Measurements from ENCODE around the gene MEGF6. TPM values are rescaled to one million over a fixed set of nuclear protein-coding genes. Genes with fewer than 3 reads are reported as not detected.
A peak's percentile ranks its signal among the peaks of the same experiment; 100 is the strongest.

The MEGF6 gene
- total and polyA plus RNA-seq, 9 of the 15 experiments (the other 6 are each of a cell fraction or from before 2014, with no cell fraction given): 0.03 to 1.7 (median 0.24) TPM; not detected in 3

DNA sequence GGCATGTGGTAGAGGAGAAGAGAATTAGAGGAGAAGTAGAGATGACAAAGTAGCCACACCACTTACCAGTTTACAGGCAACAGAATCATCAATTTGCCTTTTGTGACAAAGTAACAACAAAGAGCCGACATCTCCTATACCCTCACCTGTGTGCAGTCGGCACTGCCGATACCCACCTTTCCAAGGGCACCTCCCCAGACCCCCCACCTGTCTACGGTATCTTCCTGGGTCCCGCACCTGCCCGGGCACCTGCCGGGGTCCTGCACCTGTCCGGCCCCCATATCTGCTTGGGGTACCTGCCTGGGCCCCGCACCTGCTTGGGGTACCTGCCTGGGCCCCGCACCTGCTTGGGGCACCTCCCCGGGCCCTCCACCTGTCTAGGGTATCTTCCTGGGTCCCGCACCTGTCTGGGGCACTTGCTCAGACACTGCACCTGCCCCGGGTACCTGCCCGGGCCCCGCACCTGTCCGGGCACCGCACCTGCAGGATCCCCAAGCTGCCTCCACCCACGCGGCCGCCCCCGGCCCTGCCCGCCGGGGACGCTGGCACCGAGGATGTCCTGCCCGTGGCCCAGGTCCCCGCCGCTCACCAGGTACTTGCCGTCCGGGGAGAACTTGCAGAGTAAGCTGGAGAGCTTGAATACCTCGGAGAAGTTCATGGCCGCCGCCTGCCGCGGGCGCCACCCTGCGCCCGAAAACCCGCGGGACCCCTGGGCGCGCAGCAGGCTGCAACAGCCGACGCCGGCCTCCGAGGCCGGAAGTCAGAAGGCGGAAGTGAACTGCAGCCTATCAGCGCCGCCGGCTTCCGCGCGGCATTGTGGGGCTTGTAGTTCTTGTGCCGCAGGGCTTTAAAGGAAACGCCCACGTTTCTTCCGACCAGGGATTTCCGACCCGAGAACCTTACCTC is 38.3 kb upstream of the MEGF6 start, which contains the start of gene WRAP73 (continued):
- TF ChIP-seq MCM5 (IDR thresholded peaks at IDR 0.05; ENCODE audit: low read depth): no peak
- TF ChIP-seq RBM34 (IDR thresholded peaks at IDR 0.05; ENCODE audit: borderline replicate concordance, insufficient read depth, low read length): no peak
- TF ChIP-seq XRCC4 (IDR thresholded peaks at IDR 0.05; ENCODE audit: extremely low read depth, insufficient read depth, insufficient read length): no peak
- peak; percentile 77 for TF ChIP-seq TBP (optimal IDR thresholded peaks at IDR 0.05; ENCODE audit: low read depth, low read length)
- no peak for TF ChIP-seq SIRT6 (IDR thresholded peaks at IDR 0.05; ENCODE audit: low read depth, low read length)
- TF ChIP-seq CBFA2T3 (IDR thresholded peaks at IDR 0.05): no peak
- no peak for TF ChIP-seq CCAR2 (IDR thresholded peaks at IDR 0.05; ENCODE audit: low read depth, low read length)
- TF ChIP-seq, protein P1, sequence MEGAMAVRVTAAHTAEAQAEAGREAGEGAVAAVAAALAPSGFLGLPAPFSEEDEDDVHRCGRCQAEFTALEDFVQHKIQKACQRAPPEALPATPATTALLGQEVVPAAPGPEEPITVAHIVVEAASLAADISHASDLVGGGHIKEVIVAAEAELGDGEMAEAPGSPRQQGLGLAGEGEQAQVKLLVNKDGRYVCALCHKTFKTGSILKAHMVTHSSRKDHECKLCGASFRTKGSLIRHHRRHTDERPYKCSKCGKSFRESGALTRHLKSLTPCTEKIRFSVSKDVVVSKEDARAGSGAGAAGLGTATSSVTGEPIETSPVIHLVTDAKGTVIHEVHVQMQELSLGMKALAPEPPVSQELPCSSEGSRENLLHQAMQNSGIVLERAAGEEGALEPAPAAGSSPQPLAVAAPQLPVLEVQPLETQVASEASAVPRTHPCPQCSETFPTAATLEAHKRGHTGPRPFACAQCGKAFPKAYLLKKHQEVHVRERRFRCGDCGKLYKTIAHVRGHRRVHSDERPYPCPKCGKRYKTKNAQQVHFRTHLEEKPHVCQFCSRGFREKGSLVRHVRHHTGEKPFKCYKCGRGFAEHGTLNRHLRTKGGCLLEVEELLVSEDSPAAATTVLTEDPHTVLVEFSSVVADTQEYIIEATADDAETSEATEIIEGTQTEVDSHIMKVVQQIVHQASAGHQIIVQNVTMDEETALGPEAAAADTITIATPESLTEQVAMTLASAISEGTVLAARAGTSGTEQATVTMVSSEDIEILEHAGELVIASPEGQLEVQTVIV (CRISPR knock-in tag; IDR thresholded peaks at IDR 0.05; ENCODE audit: borderline replicate concordance): no peak
- TF ChIP-seq ZNF511 (CRISPR knock-in tag; IDR thresholded peaks at IDR 0.05): peak; percentile 58; the same call in 1 of the 2 replicates
- TF ChIP-seq, protein P2, sequence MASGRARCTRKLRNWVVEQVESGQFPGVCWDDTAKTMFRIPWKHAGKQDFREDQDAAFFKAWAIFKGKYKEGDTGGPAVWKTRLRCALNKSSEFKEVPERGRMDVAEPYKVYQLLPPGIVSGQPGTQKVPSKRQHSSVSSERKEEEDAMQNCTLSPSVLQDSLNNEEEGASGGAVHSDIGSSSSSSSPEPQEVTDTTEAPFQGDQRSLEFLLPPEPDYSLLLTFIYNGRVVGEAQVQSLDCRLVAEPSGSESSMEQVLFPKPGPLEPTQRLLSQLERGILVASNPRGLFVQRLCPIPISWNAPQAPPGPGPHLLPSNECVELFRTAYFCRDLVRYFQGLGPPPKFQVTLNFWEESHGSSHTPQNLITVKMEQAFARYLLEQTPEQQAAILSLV (tag; IDR thresholded peaks at IDR 0.05): no peak
- TF ChIP-seq SMAD2 (IDR thresholded peaks at IDR 0.05; ENCODE audit: low read depth, low read length): no peak
- TF ChIP-seq TRIM28 (IDR thresholded peaks at IDR 0.05): no peak
- TF ChIP-seq, protein P3, sequence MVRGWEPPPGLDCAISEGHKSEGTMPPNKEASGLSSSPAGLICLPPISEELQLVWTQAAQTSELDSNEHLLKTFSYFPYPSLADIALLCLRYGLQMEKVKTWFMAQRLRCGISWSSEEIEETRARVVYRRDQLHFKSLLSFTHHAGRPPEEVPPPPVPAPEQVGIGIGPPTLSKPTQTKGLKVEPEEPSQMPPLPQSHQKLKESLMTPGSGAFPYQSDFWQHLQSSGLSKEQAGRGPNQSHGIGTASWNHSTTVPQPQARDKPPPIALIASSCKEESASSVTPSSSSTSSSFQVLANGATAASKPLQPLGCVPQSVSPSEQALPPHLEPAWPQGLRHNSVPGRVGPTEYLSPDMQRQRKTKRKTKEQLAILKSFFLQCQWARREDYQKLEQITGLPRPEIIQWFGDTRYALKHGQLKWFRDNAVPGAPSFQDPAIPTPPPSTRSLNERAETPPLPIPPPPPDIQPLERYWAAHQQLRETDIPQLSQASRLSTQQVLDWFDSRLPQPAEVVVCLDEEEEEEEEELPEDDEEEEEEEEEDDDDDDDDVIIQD (CRISPR knock-in tag; IDR thresholded peaks at IDR 0.05): no peak
- no peak for TF ChIP-seq ZNF431 (CRISPR knock-in tag; IDR thresholded peaks at IDR 0.05)
- no peak for TF ChIP-seq MBD1 (CRISPR knock-in tag; IDR thresholded peaks at IDR 0.05)
- TF ChIP-seq ZNF311 (CRISPR knock-in tag; IDR thresholded peaks at IDR 0.05): no peak
- TF ChIP-seq HMG20B (CRISPR knock-in tag; IDR thresholded peaks at IDR 0.05): no peak
- TF ChIP-seq ZNF184 (CRISPR knock-in tag; IDR thresholded peaks at IDR 0.05): no peak
- TF ChIP-seq TRIM25 (IDR thresholded peaks at IDR 0.05; ENCODE audit: borderline replicate concordance): no peak

All from K562 (cell line).